IPS DF 6.9 (cell line): Measurements from ENCODE around the gene ITIH4.

Source experiments
- DNase-seq: peaks from one replicate; pipeline ENCODE4 v3.0.0-alpha.2; 2013; ENCODE audit warnings: low read depth, low spot score
- H3K27ac ChIP-seq: one replicate; pipeline ENCODE4 v1.5.1; 2013; ENCODE audit warnings: low read length, control low read depth
- H3K27me3 ChIP-seq: 2 replicates; pipeline ENCODE4 v1.6.1; 2013; ENCODE audit warnings: mild to moderate bottlenecking, low read length; ENCODE audit not compliant: control insufficient read depth, insufficient read depth
- H3K36me3 ChIP-seq: 2 replicates; pipeline ENCODE4 v1.6.1; 2013; ENCODE audit warnings: low read length; ENCODE audit not compliant: control insufficient read depth, insufficient read depth
- H3K4me1 ChIP-seq: 2 replicates; pipeline ENCODE4 v1.6.1; 2013; ENCODE audit warnings: low read length; ENCODE audit not compliant: control insufficient read depth, insufficient read depth
- H3K4me3 ChIP-seq: 2 replicates; pipeline ENCODE4 v1.5.1; 2013; ENCODE audit warnings: mild to moderate bottlenecking, low read length
- H3K9me3 ChIP-seq: 2 replicates; pipeline ENCODE4 v1.6.1; 2013; ENCODE audit warnings: low read length, inconsistent platforms; ENCODE audit not compliant: control insufficient read depth, insufficient read depth
- WGBS: extraction: QIAGEN DNeasy Blood & Tissue Kit; methylation state at CpG from one replicate; pipeline ENCODE4 v1.1.7; 2013; ENCODE audit warnings: mixed read lengths, missing lambda C conversion rate; ENCODE audit not compliant: insufficient read length, insufficient coverage; 5-methylcytosine and 5-hydroxymethylcytosine counted together

The ITIH4 gene

DNA sequence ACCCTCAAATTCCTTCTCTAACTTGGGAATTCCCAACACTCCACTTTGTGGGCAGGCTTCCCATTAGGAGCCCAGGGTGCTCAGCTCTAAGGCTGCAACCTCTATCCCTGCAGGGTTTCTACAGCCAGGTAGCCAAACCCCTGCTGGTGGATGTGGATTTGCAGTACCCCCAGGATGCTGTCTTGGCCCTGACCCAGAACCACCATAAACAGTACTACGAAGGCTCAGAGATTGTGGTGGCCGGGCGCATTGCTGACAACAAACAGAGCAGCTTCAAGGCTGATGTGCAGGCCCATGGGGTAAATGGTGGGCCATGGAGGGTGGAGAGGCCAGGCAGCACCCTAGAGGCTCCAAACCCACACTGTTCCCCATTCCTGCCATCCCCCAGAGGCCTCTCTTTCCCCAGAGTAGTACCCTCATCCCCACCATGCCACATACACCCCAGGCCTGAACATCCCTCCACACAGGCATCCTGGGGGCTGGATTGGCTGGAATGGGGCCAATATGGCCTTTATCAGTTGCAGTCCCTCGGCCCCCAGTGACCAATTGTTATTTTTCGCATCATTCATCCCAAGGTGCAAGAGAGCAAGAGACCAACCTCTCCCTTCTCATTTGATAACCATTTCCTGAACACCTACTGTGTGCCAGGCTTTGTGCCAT is 45.4 kb downstream of the ITIH4 start:
- DNase-seq, result no peak
- H3K27ac ChIP-seq, result no peak overlapping the region
- H3K4me1 ChIP-seq, result no peaks in the 10 kb centered on the region; the same call in 1 of the 2 replicates
- no peak overlapping the region for H3K4me3 ChIP-seq
- no CpG with 5 or more reads among the region's 5 CpGs for WGBS
- no peaks in the 10 kb centered on the region for H3K9me3 ChIP-seq
- no peaks in the 10 kb centered on the region for H3K27me3 ChIP-seq
- no peaks in the 10 kb centered on the region for H3K36me3 ChIP-seq

DNA sequence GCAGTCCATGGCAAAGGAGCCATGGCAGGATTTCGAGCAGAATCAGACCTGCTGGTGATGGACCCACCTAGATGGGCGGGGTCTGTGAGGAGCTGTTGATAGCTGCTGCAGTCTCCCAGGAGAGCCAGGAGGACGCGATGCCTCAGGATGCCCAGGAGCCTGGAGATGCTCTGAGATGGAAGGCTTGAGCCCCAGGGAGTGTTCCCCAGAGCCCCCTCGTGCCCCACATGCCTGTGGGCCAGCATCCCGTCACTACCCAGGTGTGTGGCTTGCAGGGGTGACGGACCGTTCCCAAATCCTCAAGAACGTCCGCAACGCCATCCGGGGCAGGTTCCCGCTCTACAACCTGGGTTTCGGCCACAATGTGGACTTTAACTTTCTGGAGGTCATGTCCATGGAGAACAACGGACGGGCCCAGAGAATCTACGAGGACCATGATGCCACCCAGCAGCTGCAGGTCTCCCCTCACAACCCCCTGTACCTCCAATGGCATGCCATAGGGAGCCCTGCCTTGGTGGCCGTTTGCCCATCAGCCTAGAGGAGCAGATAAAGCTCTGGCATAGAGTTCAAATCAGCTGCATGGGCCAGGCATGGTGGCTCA is 46.4 kb downstream of the ITIH4 start:
- no peak overlapping the region for H3K4me3 ChIP-seq
- H3K27me3 ChIP-seq, result no peaks in the 10 kb centered on the region
- H3K36me3 ChIP-seq, result no peaks in the 10 kb centered on the region
- no peak for DNase-seq
- H3K27ac ChIP-seq, result no peak overlapping the region
- no peaks in the 10 kb centered on the region; the same call in 1 of the 2 replicates for H3K4me1 ChIP-seq
- WGBS, result no CpG with 5 or more reads among the region's 18 CpGs
- H3K9me3 ChIP-seq, result no peaks in the 10 kb centered on the region

DNA sequence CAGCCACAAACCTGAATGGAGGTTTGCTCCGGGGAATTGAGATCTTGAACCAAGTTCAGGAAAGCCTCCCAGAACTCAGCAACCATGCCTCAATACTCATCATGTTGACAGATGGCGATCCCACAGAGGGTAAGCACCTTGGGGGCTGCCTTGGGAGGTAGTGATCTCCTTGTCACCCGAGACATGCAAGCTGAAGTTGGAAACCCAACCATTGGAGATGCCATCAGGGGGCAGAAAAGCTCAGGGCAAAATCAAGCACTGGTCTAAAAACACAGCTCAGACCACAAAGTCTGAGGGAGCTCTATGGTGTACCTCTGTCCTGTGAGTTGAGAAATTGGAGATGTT is 47.3 kb downstream of the ITIH4 start:
- Histone ChIP-seq H3K36me3 (no peaks in the 10 kb centered on the region), H3K4me1 (no peaks in the 10 kb centered on the region; the same call in 1 of the 2 replicates), H3K4me3 (no peak overlapping the region), H3K9me3 (no peaks in the 10 kb centered on the region), H3K27me3 (no peaks in the 10 kb centered on the region), H3K27ac (no peak overlapping the region)
- DNase-seq, result no peak
- WGBS, result no CpG with 5 or more reads among the region's 3 CpGs

DNA sequence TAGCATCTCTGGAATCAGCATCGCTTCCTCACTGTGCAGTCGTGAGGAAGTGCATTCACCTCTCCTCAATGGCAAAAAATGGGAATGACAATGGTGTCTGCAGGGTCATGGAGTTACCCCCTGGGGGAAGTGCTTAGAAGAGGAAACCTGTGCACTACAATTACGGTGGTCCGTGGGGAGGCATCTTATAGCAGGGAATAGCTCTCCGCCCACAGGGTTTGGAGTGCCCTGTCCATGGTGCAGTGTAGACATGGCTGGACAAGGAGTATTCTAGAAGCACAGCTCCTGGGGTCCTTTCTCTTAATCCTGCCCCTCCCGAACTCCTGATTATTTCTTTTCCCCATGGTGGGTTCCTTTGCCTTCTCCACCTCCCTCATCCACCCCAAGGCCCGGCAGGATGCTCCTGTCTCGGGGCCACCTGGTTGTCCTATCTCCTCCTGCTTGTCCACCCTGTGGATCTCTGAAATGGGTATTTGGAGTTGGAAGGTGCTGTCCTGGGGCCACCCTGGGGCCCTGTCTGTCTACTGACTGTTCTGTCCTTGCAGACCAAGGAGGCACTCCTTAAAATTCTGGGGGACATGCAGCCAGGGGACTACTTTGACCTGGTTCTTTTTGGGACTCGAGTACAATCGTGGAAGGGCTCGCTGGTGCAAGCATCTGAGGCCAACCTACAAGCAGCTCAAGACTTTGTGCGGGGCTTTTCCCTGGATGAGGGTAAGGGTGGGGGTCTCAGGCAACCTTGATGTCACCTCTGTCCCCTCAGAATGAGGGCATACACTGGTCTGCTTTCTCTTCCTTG is 47.9 kb downstream of the ITIH4 start:
- Histone ChIP-seq H3K4me1 (no peaks in the 10 kb centered on the region; the same call in 1 of the 2 replicates), H3K4me3 (no peak overlapping the region), H3K27me3 (no peaks in the 10 kb centered on the region), H3K9me3 (no peaks in the 10 kb centered on the region), H3K27ac (no peak overlapping the region), H3K36me3 (no peaks in the 10 kb centered on the region)
- no peak for DNase-seq
- WGBS, result no CpG with 5 or more reads among the region's 12 CpGs

DNA sequence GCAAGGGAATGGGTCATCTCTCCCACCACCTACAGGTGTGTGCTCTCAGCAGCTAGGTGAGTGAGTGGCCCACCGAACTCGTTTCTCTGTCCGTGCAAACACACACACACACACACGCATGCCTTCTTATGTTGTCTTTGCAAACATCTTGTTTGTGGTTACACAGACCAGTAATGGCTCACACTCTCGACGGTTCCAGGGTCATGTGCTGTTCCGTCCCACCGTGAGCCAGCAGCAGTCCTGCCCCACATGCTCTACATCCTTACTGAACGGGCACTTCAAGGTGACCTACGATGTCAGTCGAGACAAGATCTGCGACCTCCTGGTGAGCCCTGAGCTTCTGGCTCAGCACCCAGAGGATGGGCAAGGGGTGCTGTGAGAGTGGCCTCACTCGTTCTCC is 48.7 kb downstream of the ITIH4 start:
- no peaks in the 10 kb centered on the region for H3K36me3 ChIP-seq
- DNase-seq, result no peak
- no peaks in the 10 kb centered on the region for H3K27me3 ChIP-seq
- no CpG with 5 or more reads among the region's 13 CpGs for WGBS
- H3K9me3 ChIP-seq, result no peaks in the 10 kb centered on the region
- H3K4me3 ChIP-seq, result no peak overlapping the region
- no peak overlapping the region for H3K27ac ChIP-seq
- H3K4me1 ChIP-seq, result no peaks in the 10 kb centered on the region; the same call in 1 of the 2 replicates

DNA sequence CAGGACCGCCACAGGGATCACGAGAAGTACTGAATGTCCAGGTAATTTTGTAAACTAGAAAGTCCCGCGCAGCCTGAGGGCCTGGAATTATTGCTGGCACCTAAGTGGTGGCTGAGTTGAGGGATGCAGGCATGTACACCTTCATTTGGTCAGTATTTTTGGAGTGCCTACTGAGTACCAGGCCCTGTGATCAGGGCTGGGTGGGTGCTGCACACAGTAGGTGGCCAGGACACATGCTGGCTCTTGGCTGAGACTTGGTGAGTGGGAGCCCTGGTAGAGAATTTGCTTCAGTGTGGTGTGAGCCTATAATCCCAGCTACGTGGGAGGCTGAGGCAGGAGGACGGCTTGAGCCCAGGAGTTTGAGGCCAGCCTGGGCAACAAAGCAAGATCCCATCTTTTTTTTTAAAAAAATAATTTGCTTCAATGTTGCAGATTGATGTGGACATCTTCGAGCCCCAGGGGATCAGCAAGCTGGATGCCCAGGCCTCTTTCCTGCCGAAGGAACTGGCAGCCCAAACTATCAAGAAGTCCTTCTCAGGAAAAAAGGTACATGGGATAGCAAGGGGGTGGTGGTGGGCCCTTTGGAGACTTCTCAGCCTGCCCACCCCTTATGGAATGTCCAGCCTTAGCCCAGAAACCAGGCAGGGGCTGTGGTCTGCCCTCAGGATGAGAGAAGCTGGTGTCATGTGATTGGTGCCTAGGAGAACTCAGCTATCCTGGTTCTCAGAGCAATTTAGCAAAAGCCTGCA is 50.5 kb downstream of the ITIH4 start:
- Histone ChIP-seq H3K27me3 (no peaks in the 10 kb centered on the region), H3K27ac (no peak overlapping the region), H3K36me3 (no peaks in the 10 kb centered on the region), H3K4me1 (no peaks in the 10 kb centered on the region; the same call in 1 of the 2 replicates), H3K4me3 (no peak overlapping the region), H3K9me3 (no peaks in the 10 kb centered on the region)
- DNase-seq, result no peak
- WGBS, result no CpG with 5 or more reads among the region's 8 CpGs

DNA sequence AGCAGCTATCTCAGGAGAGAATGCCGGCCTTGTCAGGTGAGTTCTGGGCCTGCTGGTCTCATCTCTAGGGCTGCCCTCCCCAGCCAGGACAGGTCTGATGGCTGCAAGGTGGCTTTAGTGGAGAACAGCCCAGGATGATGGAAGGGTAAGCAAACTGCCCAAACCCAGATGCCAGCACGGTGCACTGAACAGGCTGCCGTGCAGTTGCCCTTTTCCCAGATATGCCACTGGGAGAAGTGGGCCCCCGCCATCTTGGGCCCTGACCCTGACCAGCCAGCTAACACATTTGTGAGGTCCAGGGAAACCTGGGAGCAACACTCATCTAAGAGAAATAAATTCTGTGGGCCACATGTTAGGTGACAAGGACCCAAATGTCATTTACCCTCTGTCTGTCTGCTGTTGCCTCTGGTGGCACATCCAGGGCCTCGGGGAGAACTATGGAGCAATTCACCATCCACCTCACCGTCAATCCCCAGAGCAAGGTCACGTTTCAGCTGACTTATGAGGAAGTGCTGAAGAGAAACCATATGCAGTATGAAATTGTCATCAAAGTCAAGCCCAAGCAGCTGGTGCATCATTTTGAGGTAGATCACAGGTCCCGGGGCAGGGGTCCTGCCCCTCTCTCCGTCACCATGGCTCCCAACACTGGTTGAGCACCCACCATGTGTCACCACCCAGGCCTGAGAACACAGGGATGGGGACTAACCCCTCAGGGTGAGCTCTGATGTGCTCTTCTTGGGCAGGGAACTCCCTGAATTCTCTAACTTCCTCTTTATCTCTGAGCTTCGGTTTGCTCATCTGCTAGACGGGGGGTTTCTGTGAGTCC is 51.2 kb downstream of the ITIH4 start:
- Histone ChIP-seq H3K9me3 (no peaks in the 10 kb centered on the region), H3K4me1 (no peaks in the 10 kb centered on the region; the same call in 1 of the 2 replicates), H3K27ac (no peak overlapping the region), H3K36me3 (no peaks in the 10 kb centered on the region), H3K27me3 (no peaks in the 10 kb centered on the region), H3K4me3 (no peak overlapping the region)
- no peak for DNase-seq
- no CpG with 5 or more reads among the region's 11 CpGs for WGBS

DNA sequence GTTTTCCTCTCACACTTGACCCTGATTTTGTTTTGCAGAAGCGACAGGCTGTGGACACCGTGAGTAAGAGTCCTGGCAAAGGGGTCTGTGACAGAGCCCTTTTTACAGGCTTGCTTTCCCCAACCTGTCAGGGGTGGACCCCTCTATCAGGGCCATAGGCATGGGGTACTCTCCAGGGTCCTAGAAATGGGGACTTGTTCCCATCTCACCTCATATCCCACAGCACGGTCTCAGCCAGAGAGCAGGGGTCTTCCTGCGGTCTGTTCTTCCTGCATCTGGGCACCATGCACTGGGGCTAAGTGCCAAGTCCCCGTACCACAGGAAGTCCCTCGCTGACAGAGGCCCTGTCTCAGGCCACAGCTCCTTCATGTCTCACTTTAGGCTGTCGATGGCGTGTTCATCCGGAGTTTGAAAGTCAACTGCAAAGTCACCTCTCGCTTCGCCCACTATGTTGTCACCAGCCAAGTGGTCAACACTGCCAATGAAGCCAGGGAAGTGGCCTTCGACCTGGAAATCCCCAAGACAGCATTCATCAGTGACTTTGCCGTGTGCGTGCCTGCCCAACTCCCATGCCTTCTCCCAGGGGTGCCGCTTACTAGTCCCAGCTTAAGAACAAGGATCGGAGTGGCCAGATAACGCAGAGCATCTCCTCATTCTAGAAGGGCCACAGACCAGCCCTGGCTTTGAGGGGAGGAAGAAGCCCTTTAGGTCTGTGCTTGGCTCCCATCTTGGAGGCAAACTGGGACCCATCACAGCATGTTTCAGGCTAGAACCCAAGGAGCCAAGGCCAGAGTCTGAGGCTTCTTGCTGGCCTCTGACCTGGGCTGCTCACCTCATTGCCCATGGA is 52.3 kb downstream of the ITIH4 start:
- no peaks in the 10 kb centered on the region for H3K27me3 ChIP-seq
- H3K4me3 ChIP-seq, result no peak overlapping the region
- no peak for DNase-seq
- no peaks in the 10 kb centered on the region for H3K9me3 ChIP-seq
- H3K36me3 ChIP-seq, result no peaks in the 10 kb centered on the region
- no peaks in the 10 kb centered on the region; the same call in 1 of the 2 replicates for H3K4me1 ChIP-seq
- H3K27ac ChIP-seq, result no peak overlapping the region
- no CpG with 5 or more reads among the region's 17 CpGs for WGBS
